Body of pancreas (tissue), 4 donors: ENCODE results near the gene GRID1. TPM values are rescaled to one million over a fixed set of nuclear protein-coding genes. Genes with fewer than 3 reads are reported as not detected.

ENCODE experiments used
- ATAC-seq: fragments of 150-250 bp; one replicate; pipeline ENCODE4 v1.9.1; 2016
- DNase-seq, 4 donors: peaks; one replicate each; pipeline ENCODE4 v3.0.0-alpha.2; 2019
- H3K27ac ChIP-seq, 4 donors: fragments of 200-600 bp; sonication (generic); 1 replicate in 3 of 4; 2 replicates in 1 of 4; pipeline versions ENCODE4 v1.5.1 to v1.6.1; 2016 to 2019; ENCODE audit warnings: mild to moderate bottlenecking in 1 of 4, mixed read lengths in 1 of 4, moderate library complexity in 1 of 4
- H3K27me3 ChIP-seq, 2 donors: fragments of 200-600 bp; sonication (generic); one replicate each; pipeline ENCODE4 v1.6.0; 2016; ENCODE audit warnings: mild to moderate bottlenecking in 1 of 2
- H3K36me3 ChIP-seq, 2 donors: fragments of 200-600 bp; sonication (generic); replicated peaks in 1 of 2; 2 replicates each; pipeline ENCODE4 v1.5.1; 2016; ENCODE audit warnings: low read depth in 2 of 2; ENCODE audit not compliant: insufficient read depth in 1 of 2
- H3K4me1 ChIP-seq: fragments of 200-600 bp; sonication (generic); one replicate; pipeline ENCODE4 v1.6.0; 2016
- H3K4me3 ChIP-seq, 2 donors: fragments of 200-600 bp; sonication (generic); 1 replicate in 1 of 2; 2 replicates in 1 of 2; pipeline ENCODE4 v1.5.1; 2016 to 2019
- H3K9me3 ChIP-seq, 3 donors: fragments of 200-600 bp; sonication (generic); 1 replicate in 2 of 3; 2 replicates in 1 of 3; pipeline ENCODE4 v1.5.1; 2016
- POLR2A ChIP-seq, 3 donors: fragments of 450-650 bp; IDR thresholded peaks; one replicate each; pipeline ENCODE4 v1.6.1; 2016; ENCODE audit warnings: antibody characterized with exemption in 3 of 3, mild to moderate bottlenecking in 2 of 3
- WGBS, 2 donors: methylation state at CpG; one replicate each; pipeline ENCODE4 v1.1.5; 2017; 5-methylcytosine and 5-hydroxymethylcytosine counted together
- intact Hi-C: fragments of 100-400 bp; cut with DNase I; formaldehyde crosslinking; loops from one replicate; pipeline ENCODE4 v1.15.1; 2023
- total RNA-seq, 2 donors: library from RNA; depleted of rRNA; stranded (reverse); fragments of >200 nt; gene quantifications; one replicate each; pipeline ENCODE4 v1.1.0, GENCODE V29; 2016
- TF ChIP-seq, protein P1 (sequence below), 7 experiments: fragments of 450-650 bp in 4 of 7; fragments of 200-600 bp in 3 of 7; sonication (generic) in 3 of 7; IDR thresholded peaks; one replicate each; pipeline ENCODE4 v1.5.1; 2016 to 2019; ENCODE audit warnings: antibody characterized with exemption in 7 of 7

Gene GRID1
- total RNA-seq, 2 donors from 2014 or later = 1.0 to 1.6 TPM

DNA sequence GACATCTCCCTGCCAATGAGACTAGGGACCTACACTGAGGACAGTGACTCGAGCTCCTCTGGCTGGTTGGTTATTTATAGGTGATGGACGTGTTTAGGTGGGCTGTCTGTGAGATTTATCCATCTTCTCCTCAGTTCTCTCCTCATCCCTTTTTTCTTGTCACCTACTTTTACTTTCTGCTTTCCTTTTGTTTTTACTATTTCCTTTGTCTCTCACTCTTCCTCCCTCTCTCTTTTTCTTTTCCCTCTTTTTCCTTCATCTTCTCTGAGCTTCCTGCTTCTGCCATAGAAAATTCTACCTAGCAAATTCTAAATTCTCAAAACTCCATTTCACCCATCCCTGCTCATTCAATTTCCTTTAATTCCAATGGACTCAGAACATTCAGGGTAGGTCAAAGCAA is 478.0 kb downstream of the GRID1 start:
- Histone ChIP-seq H3K4me3 (no peak overlapping the region), H3K27ac (no peak overlapping the region), H3K36me3 (no peaks in the 10 kb centered on the region), H3K9me3 (no peaks in the 10 kb centered on the region), H3K4me1 (no peaks in the 10 kb centered on the region), H3K27me3 (no peaks in the 10 kb centered on the region)
- ATAC-seq (no peak), DNase-seq (no peak)
- intact Hi-C loops = no loop called here
- WGBS, 2 donors = 55 to 61% methylated on average over 2 of the region's 2 CpGs
- TF ChIP-seq, protein P1, sequence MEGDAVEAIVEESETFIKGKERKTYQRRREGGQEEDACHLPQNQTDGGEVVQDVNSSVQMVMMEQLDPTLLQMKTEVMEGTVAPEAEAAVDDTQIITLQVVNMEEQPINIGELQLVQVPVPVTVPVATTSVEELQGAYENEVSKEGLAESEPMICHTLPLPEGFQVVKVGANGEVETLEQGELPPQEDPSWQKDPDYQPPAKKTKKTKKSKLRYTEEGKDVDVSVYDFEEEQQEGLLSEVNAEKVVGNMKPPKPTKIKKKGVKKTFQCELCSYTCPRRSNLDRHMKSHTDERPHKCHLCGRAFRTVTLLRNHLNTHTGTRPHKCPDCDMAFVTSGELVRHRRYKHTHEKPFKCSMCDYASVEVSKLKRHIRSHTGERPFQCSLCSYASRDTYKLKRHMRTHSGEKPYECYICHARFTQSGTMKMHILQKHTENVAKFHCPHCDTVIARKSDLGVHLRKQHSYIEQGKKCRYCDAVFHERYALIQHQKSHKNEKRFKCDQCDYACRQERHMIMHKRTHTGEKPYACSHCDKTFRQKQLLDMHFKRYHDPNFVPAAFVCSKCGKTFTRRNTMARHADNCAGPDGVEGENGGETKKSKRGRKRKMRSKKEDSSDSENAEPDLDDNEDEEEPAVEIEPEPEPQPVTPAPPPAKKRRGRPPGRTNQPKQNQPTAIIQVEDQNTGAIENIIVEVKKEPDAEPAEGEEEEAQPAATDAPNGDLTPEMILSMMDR (IDR thresholded peaks at IDR 0.05) = no peak
- TF ChIP-seq POLR2A (IDR thresholded peaks at IDR 0.05) = no peak

DNA sequence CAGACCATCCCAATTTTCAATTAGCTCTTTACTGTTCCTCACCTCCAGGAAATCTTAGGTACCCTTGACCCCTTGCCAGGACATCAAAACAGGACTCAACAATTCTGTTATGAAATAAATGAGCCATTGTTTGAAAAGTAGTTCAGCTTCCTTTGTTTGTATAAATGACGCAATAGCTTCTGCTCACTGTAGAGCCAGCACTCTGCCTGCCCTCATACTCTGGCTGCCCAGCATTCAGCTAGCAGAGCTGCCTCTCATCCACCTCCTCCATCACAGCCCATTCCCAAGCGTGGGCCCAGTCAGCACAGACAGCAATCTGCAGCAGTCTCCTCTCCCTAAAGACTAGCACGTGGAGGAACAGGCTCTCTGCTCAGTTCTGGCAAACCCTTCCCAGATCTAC is 478.6 kb downstream of the GRID1 start:
- no peaks in the 10 kb centered on the region for H3K9me3 ChIP-seq
- intact Hi-C loops = no loop called here
- H3K27ac ChIP-seq = no peak overlapping the region
- ATAC-seq = peak; percentile 60
- H3K36me3 ChIP-seq = no peaks in the 10 kb centered on the region
- no peaks in the 10 kb centered on the region for H3K27me3 ChIP-seq
- peak in 2 of 4 donors; percentile 13 to 14 for DNase-seq
- 34 to 39% methylated on average over 3 of the region's 3 CpGs for WGBS, 2 donors
- no peak overlapping the region for H3K4me3 ChIP-seq
- TF ChIP-seq, protein P1 (IDR thresholded peaks at IDR 0.05) = no peak
- TF ChIP-seq POLR2A (IDR thresholded peaks at IDR 0.05) = no peak
- H3K4me1 ChIP-seq = no peaks in the 10 kb centered on the region

GRCh38 chr10:85874208-85874607 is 492.4 kb downstream of the GRID1 start:
- Histone ChIP-seq H3K9me3 (no peaks in the 10 kb centered on the region), H3K4me1 (no peaks in the 10 kb centered on the region), H3K36me3 (no peaks in the 10 kb centered on the region), H3K4me3 (no peak overlapping the region), H3K27me3 (no peaks in the 10 kb centered on the region), H3K27ac (no peak overlapping the region)
- ATAC-seq (no peak), DNase-seq (no peak)
- intact Hi-C loops = no loop called here
- TF ChIP-seq, protein P1 (IDR thresholded peaks at IDR 0.05) = no peak
- no peak for TF ChIP-seq POLR2A (IDR thresholded peaks at IDR 0.05)

DNA sequence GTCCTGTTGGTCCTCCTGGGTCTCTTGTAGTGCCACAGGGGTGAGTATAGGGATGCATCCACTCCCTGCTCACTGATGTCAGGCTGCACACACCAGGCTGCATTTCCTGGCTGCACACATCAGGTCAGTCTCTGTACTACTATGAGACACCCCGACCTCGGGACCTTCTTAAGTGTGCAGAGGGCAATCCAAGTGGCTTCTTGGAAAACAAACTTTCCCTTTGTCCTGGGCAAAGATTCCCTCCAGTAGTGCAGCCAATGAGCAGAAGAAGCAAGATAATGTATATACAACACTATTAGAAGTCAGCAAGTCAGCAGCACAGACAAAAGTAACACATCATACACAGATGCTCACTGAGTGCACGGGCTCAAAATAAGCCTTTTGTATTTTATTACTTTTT is 493.5 kb downstream of the GRID1 start:
- Histone ChIP-seq H3K27ac (no peak overlapping the region), H3K36me3 (no peaks in the 10 kb centered on the region), H3K4me1 (no peaks in the 10 kb centered on the region), H3K4me3 (no peak overlapping the region), H3K9me3 (no peaks in the 10 kb centered on the region), H3K27me3 (no peaks in the 10 kb centered on the region)
- intact Hi-C loops = no loop called here
- DNase-seq (no peak), ATAC-seq (no peak)
- TF ChIP-seq, protein P1 (IDR thresholded peaks at IDR 0.05) = no peak
- no peak for TF ChIP-seq POLR2A (IDR thresholded peaks at IDR 0.05)
- 74 to 91% methylated on average over 3 of the region's 3 CpGs for WGBS, 2 donors

- 78 to 88% methylated on average over 11 of the region's 11 CpGs for WGBS, 2 donors
- intact Hi-C loops = no loop called here
- H3K9me3 ChIP-seq = no peaks in the 10 kb centered on the region
- no peaks in the 10 kb centered on the region for H3K36me3 ChIP-seq
- no peak for TF ChIP-seq POLR2A (IDR thresholded peaks at IDR 0.05)
- TF ChIP-seq, protein P1 (IDR thresholded peaks at IDR 0.05) = no peak
- H3K4me3 ChIP-seq = no peak overlapping the region
- DNase-seq (no peak), ATAC-seq (no peak)
- no peaks in the 10 kb centered on the region for H3K27me3 ChIP-seq
- no peaks in the 10 kb centered on the region for H3K4me1 ChIP-seq
- no peak overlapping the region for H3K27ac ChIP-seq
Observed at GRCh38 chr10:85868627-85869499, 497.7 kb downstream of the GRID1 start.
